Lower leg skin (tissue), 4 donors: Measurements from ENCODE around the gene NPTX2. TPM values are rescaled to one million over a fixed set of nuclear protein-coding genes. Genes with fewer than 3 reads are reported as not detected.

Experiments used
- DNase-seq, 2 donors: peaks; one replicate each; pipeline ENCODE4 v3.0.0-alpha.2; 2019; ENCODE audit warnings: low spot score in 2 of 2
- H3K4me3 ChIP-seq: fragments of 200-600 bp; sonication (generic); 2 replicates; pipeline ENCODE4 v1.5.1; 2017; ENCODE audit warnings: mild to moderate bottlenecking, low read depth; ENCODE audit not compliant: poor library complexity, severe bottlenecking
- POLR2A ChIP-seq, 2 donors: fragments of 450-650 bp; IDR thresholded peaks; one replicate each; pipeline ENCODE4 v1.6.1; 2016 to 2017; ENCODE audit warnings: antibody characterized with exemption in 2 of 2, mild to moderate bottlenecking in 1 of 2, moderate library complexity in 1 of 2
- WGBS, 2 donors: methylation state at CpG; one replicate each; pipeline ENCODE4 v1.1.5; 2018; 5-methylcytosine and 5-hydroxymethylcytosine counted together
- intact Hi-C: fragments of 100-400 bp; cut with DNase I; formaldehyde crosslinking; loops from one replicate; pipeline ENCODE4 v1.15.0; 2023; ENCODE audit warnings: low total_unique reads
- total RNA-seq, 4 donors: library from RNA; depleted of rRNA; stranded (reverse); fragments of >200 nt; gene quantifications; one replicate each; pipeline ENCODE4 v1.1.0, GENCODE V29; 2016
- TF ChIP-seq, protein P1 (sequence below), 3 donors: fragments of 450-650 bp; IDR thresholded peaks; one replicate each; pipeline ENCODE4 v1.5.1; 2016; ENCODE audit warnings: antibody characterized with exemption in 3 of 3, mild to moderate bottlenecking in 3 of 3, moderate library complexity in 2 of 3

NPTX2 gene
- total RNA-seq, 4 donors from 2014 or later = 4.2 to 17.6 (median 10.2) TPM

DNA sequence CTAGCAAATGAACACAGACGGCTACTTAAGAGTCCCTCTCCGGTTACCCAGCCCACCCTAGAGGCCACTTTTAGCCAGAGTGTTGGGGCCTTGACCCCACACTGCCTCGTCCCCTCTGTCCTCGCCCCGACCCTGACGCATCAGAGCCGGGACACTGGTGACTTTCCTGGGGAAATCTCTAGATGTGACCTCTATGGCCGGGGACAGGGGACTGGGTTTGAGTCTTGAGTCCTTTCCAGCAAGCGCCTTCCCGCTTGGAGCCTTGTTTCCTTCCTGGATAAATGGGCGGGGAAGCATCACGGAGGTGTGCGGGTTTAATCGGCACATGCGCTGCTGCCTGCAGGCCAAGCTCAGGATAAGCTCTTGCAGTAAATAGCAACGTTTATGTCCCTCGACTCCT lies 40.7 kb downstream of the NPTX2 start:
- WGBS, 2 donors = 77 to 82% methylated on average over 17 of the region's 17 CpGs
- TF ChIP-seq, protein P1, sequence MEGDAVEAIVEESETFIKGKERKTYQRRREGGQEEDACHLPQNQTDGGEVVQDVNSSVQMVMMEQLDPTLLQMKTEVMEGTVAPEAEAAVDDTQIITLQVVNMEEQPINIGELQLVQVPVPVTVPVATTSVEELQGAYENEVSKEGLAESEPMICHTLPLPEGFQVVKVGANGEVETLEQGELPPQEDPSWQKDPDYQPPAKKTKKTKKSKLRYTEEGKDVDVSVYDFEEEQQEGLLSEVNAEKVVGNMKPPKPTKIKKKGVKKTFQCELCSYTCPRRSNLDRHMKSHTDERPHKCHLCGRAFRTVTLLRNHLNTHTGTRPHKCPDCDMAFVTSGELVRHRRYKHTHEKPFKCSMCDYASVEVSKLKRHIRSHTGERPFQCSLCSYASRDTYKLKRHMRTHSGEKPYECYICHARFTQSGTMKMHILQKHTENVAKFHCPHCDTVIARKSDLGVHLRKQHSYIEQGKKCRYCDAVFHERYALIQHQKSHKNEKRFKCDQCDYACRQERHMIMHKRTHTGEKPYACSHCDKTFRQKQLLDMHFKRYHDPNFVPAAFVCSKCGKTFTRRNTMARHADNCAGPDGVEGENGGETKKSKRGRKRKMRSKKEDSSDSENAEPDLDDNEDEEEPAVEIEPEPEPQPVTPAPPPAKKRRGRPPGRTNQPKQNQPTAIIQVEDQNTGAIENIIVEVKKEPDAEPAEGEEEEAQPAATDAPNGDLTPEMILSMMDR (IDR thresholded peaks at IDR 0.05) = no peak
- no peak for TF ChIP-seq POLR2A (IDR thresholded peaks at IDR 0.05)
- H3K4me3 ChIP-seq = no peak overlapping the region
- intact Hi-C loops = no loop called here
- DNase-seq = no peak

DNA sequence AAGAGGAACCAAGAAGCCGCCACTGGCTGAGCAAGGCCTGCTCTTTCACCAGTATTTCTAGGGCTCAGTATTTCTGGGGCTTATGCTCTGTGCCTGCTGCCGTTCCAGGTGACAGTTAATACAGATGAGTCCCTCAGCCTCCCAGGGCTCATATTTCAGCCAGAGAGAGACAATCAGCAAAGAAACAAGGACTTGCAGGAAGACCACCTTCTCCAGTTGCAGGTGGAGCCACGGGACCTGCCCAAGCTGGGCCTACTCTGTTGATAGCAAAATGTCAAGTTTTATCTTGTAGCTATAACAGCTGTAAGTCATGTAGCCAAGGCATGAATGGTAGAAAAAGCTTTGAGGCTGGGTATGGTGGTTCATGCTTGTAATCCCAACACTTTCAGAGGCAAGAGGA lies 42.7 kb downstream of the NPTX2 start:
- DNase-seq = no peak
- H3K4me3 ChIP-seq = no peak overlapping the region
- TF ChIP-seq, protein P1 (IDR thresholded peaks at IDR 0.05) = no peak
- no peak for TF ChIP-seq POLR2A (IDR thresholded peaks at IDR 0.05)
- intact Hi-C loops = no loop called here
- 68 to 71% methylated on average over 3 of the region's 3 CpGs for WGBS, 2 donors

DNA sequence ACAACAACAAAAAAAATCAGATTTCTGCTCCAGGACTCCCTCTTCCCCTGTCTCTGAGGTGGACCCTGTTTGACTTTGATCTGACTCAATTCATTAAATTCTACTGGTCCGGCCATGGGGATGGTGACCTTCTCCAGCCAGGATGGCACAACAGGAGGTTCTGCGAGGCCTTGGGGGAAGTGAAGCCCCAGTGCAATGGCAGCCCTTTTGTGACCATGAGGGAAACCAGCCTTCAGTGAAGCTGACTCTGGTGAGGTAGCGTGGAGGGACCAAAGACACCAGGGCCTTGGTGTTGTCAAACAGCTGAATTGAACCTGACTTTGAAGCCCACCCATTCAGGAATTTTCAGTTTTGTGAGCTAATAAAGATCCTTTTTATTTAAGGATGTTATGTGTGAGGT lies 44.5 kb downstream of the NPTX2 start:
- DNase-seq = no peak
- intact Hi-C loops = no loop called here
- H3K4me3 ChIP-seq = no peak overlapping the region
- no peak for TF ChIP-seq POLR2A (IDR thresholded peaks at IDR 0.05)
- TF ChIP-seq, protein P1 (IDR thresholded peaks at IDR 0.05) = no peak
- WGBS, 2 donors = 63 to 65% methylated on average over 3 of the region's 3 CpGs

- DNase-seq = no peak
- WGBS, 2 donors = 86 to 88% methylated on average over 4 of the region's 4 CpGs
- TF ChIP-seq, protein P1 (IDR thresholded peaks at IDR 0.05) = no peak
- TF ChIP-seq POLR2A (IDR thresholded peaks at IDR 0.05) = no peak
- no peak overlapping the region for H3K4me3 ChIP-seq
- intact Hi-C loops = no loop called here
These were observed 45.2 kb downstream of the NPTX2 start for GRCh38 chr7:98662289-98662688.

- TF ChIP-seq POLR2A (IDR thresholded peaks at IDR 0.05) = no peak
- TF ChIP-seq, protein P1 (IDR thresholded peaks at IDR 0.05) = no peak
- DNase-seq = no peak
- intact Hi-C loops = no loop called here
- 78 to 86% methylated on average over 6 of the region's 6 CpGs for WGBS, 2 donors
- no peak overlapping the region for H3K4me3 ChIP-seq
These were observed 47.8 kb downstream of the NPTX2 start for GRCh38 chr7:98664882-98665281.

GRCh38 chr7:98668255-98668654 lies 51.2 kb downstream of the NPTX2 start:
- intact Hi-C loops = no loop called here
- 32 to 34% methylated on average over 11 of the region's 11 CpGs for WGBS, 2 donors
- DNase-seq = no peak
- no peak for TF ChIP-seq POLR2A (IDR thresholded peaks at IDR 0.05)
- TF ChIP-seq, protein P1 (IDR thresholded peaks at IDR 0.05) = no peak
- H3K4me3 ChIP-seq = no peak overlapping the region
